Airway epithelial cell (primary cell): ENCODE results near the gene PEX10. TPM values are rescaled to one million over a fixed set of nuclear protein-coding genes. Genes with fewer than 3 reads are reported as not detected.

ENCODE experiments used
- total RNA-seq: library from RNA; depleted of rRNA; stranded (reverse); fragments of >200 nt; gene quantifications from 2 replicates; pipeline ENCODE4 v1.2.3, GENCODE V29; 2015

The PEX10 gene
- 34.0 and 37.0 TPM in 2 replicates for total RNA-seq

DNA sequence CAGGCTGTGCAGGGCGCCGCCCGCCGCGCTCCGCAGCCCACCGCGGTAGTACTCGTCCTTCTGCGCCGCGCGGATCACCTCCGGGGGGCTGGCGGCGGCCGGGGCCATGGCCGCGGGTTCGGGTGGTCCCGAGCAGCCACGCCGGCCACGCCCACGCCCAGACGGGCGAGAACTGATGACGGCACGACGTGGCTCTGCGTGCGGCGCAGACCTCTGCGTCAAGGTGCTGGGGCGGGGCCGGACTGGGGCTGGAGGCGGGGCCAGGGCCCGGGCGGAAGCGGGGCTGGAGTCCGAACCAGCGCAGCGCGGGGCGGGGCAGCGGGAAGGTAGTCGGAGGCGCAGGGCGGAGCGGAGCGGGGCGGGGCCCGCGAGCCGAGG lies at the start of gene PEX10:
Gene PEX10 (minus strand): TSS at position 170 of the 378 bp plus-strand sequence. CDS start 62 bp downstream, at position 108.

DNA sequence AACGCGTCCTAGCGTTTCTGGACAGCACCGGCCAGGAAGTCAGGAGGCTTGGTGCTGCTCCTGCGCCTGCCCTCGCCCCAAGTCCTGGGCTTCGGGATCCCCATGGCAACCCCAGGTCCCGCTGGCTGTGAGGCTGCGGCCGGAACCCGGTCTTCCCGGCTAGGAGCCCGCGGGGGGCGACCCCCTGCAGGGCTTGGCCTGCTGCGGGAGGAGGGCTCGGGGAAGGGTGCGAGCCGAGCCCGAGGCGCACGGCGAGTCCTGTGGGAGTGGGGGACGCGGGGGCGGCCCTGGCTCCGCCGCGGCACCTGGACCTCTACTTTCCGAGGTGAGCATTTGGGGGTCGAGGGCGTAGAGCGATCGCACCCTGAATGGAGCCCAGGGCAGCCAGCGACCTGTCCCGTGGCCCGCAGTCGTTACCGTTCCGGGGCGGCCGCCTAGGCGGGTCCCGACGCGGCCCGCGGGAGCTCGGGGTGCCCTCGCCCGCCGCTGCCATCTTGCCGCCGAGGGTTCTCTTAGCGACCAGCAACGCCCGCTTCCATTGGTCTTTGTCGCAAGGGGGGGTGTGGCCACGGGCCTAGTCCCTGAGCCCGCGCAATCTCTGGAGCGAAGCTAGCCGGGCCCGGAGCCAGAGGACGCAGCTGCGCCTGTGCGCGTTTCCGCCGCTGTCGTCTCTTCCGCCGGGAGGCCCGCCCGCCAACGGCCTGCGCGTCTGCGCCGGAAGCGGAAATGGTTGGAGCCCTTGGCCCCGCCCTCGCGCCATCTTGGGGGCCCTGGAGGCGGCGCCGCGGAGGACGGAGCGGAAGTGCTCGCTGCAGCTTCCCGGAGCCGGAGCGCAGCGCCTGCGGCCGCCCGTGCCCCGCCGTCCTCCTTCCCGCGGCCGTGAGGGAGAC lies 21.1 kb downstream of the PEX10 start, which contains the start of the genes MORN1 and RER1:
Gene MORN1 (minus strand): TSS at position 514 of the 890 bp plus-strand sequence. CDS start 21 bp downstream, at position 493.
Gene RER1 (plus strand): TSS at position 801 of the 890 bp plus-strand sequence. CDS start 3,950 bp downstream, outside the sequence.

Other genes starting within 250 kb of the PEX10 start
- gene FAAP20, start 217.8 kb downstream of the PEX10 start, total RNA-seq = 24.4 and 28.3 TPM in 2 replicates
- gene SKI, start 184.2 kb downstream of the PEX10 start, total RNA-seq = 18.4 and 25.5 TPM in 2 replicates
- gene MORN1, start 21.0 kb downstream of the PEX10 start, total RNA-seq = 3.5 and 5.9 TPM in 2 replicates
- 87.1 and 146 TPM in 2 replicates for gene RER1, start 20.7 kb downstream of the PEX10 start, total RNA-seq
- 79.0 and 100 TPM in 2 replicates for gene PLCH2, start 63.7 kb upstream of the PEX10 start, total RNA-seq
- 31.5 and 43.4 TPM in 2 replicates for gene PANK4, start 114.0 kb upstream of the PEX10 start, total RNA-seq
- 17.2 and 17.8 TPM in 2 replicates for gene HES5, start 117.7 kb upstream of the PEX10 start, total RNA-seq
- 3.3 and 5.1 TPM in 2 replicates for gene TNFRSF14, start 143.8 kb upstream of the PEX10 start, total RNA-seq
- 18.0 and 30.4 TPM in 2 replicates for gene PRXL2B, start 174.2 kb upstream of the PEX10 start, total RNA-seq
- not detected in 2 replicates for gene MMEL1, start 220.5 kb upstream of the PEX10 start, total RNA-seq